GM19239 (cell line): ENCODE results near the gene NR2F2.

Source experiments
- DNase-seq: peaks from one replicate; pipeline ENCODE4 v3.0.0; 2011; ENCODE audit warnings: low spot score; ENCODE audit not compliant: insufficient read length
- FAIRE-seq: peaks from 2 replicates; lab custom pipeline; 2011; peaks lifted over from hg19 to GRCh38; lab: Jason Lieb, UNC

NR2F2 gene

GRCh38 chr15:96330450-96331143 is at the start of gene NR2F2:
NR2F2 (plus strand) TSS chr15:96330700; CDS start chr15:96332106, 1,406 bp downstream.
- DNase-seq (peak; percentile 68), FAIRE-seq (no peak)

- DNase-seq (no peak), FAIRE-seq (no peak)
Measured at GRCh38 chr15:96285305-96285704, 45.2 kb upstream of the NR2F2 start.

GRCh38 chr15:96285729-96286254 is 44.7 kb upstream of the NR2F2 start:
- FAIRE-seq, result no peak

GRCh38 chr15:96290679-96291078 is 39.8 kb upstream of the NR2F2 start:
- no peak for DNase-seq
- FAIRE-seq, result no peak

More at GRCh38 chr15:96285729-96286254, 44.7 kb upstream of the NR2F2 start:
- no peak for DNase-seq

- DNase-seq (no peak), FAIRE-seq (no peak)
Measured at GRCh38 chr15:96292635-96293034, 37.9 kb upstream of the NR2F2 start.

GRCh38 chr15:96293441-96293840 is 37.1 kb upstream of the NR2F2 start:
- DNase-seq (no peak), FAIRE-seq (no peak)

GRCh38 chr15:96294766-96295165 is 35.7 kb upstream of the NR2F2 start:
- FAIRE-seq (no peak), DNase-seq (no peak)

- FAIRE-seq, result no peak
- DNase-seq, result no peak
Measured at GRCh38 chr15:96296264-96296663, 34.2 kb upstream of the NR2F2 start.

- no peak for DNase-seq
- no peak for FAIRE-seq
Measured at GRCh38 chr15:96297783-96298182, 32.7 kb upstream of the NR2F2 start.

- DNase-seq (no peak), FAIRE-seq (no peak)
Measured at GRCh38 chr15:96298217-96298616, 32.3 kb upstream of the NR2F2 start.

GRCh38 chr15:96300836-96301235 is 29.7 kb upstream of the NR2F2 start:
- FAIRE-seq (no peak), DNase-seq (no peak)

GRCh38 chr15:96303503-96304056 is 26.9 kb upstream of the NR2F2 start:
- no peak for FAIRE-seq
- DNase-seq, result no peak

- DNase-seq (no peak), FAIRE-seq (no peak)
Measured at GRCh38 chr15:96304839-96305238, 25.7 kb upstream of the NR2F2 start.

- DNase-seq (no peak), FAIRE-seq (no peak)
Measured at GRCh38 chr15:96306321-96306720, 24.2 kb upstream of the NR2F2 start.

- no peak for DNase-seq
- no peak for FAIRE-seq
Measured at GRCh38 chr15:96307856-96308394, 22.6 kb upstream of the NR2F2 start.

- FAIRE-seq (no peak), DNase-seq (no peak)
Measured at GRCh38 chr15:96309143-96309660, 21.3 kb upstream of the NR2F2 start.

GRCh38 chr15:96311256-96311955 is 19.1 kb upstream of the NR2F2 start:
- no peak for FAIRE-seq
- no peak for DNase-seq

- FAIRE-seq (no peak), DNase-seq (no peak)
Measured at GRCh38 chr15:96311956-96312294, 18.6 kb upstream of the NR2F2 start.

GRCh38 chr15:96312641-96313335 is 17.7 kb upstream of the NR2F2 start:
- FAIRE-seq (no peak), DNase-seq (no peak)

- DNase-seq, result no peak
- no peak for FAIRE-seq
Measured at GRCh38 chr15:96314518-96314917, 16.0 kb upstream of the NR2F2 start.
